GM18520 (cell line): ENCODE results near the gene CIZ1.

Experiments used
- ATAC-seq: cut with Tn5 transposase; IDR thresholded peaks from one replicate; pipeline ENCODE4 v1.9.1; 2021; ENCODE audit not compliant: unreplicated experiment

The CIZ1 gene

GRCh38 chr9:128214571-128215490, 23.5 kb upstream of the CIZ1 start:
- no peak for ATAC-seq

GRCh38 chr9:128213746-128214497, 22.6 kb upstream of the CIZ1 start:
- ATAC-seq = no peak

- no peak for ATAC-seq
These were observed 20.6 kb upstream of the CIZ1 start for GRCh38 chr9:128211981-128212281.

- no peak for ATAC-seq
These were observed 20.0 kb upstream of the CIZ1 start for GRCh38 chr9:128211186-128211980.

- no peak for ATAC-seq
These were observed 17.7 kb upstream of the CIZ1 start for GRCh38 chr9:128208946-128209669.

- no peak for ATAC-seq
These were observed 17.0 kb upstream of the CIZ1 start for GRCh38 chr9:128208386-128208785.

GRCh38 chr9:128206916-128207910, 15.8 kb upstream of the CIZ1 start:
- ATAC-seq = no peak

- no peak for ATAC-seq
These were observed 15.1 kb upstream of the CIZ1 start for GRCh38 chr9:128206484-128206883.

GRCh38 chr9:128205296-128205944, 14.0 kb upstream of the CIZ1 start:
- no peak for ATAC-seq

- no peak for ATAC-seq
These were observed 13.5 kb upstream of the CIZ1 start for GRCh38 chr9:128204858-128205257.

GRCh38 chr9:128203707-128204551, 12.6 kb upstream of the CIZ1 start:
- no peak for ATAC-seq

- peak; percentile 43 for ATAC-seq
These were observed 11.8 kb upstream of the CIZ1 start, which contains the start of gene DNM1 for GRCh38 chr9:128203024-128203706. TSS of gene DNM1 (plus strand) at chr9:128203379. CDS start at chr9:128203471, 92 bp downstream.

GRCh38 chr9:128202648-128203023, 11.3 kb upstream of the CIZ1 start:
- no peak for ATAC-seq

- ATAC-seq = no peak
These were observed 10.3 kb upstream of the CIZ1 start for GRCh38 chr9:128201441-128202369.

GRCh38 chr9:128193469-128194096, 2.2 kb upstream of the CIZ1 start:
- no peak for ATAC-seq
